Activated CD4-positive, alpha-beta memory T cell treated with anti-CD3 and anti-CD28 coated beads, Interleukin-2, amount 10 ng/mL, durations not matched to agents 7 days and 5 days (primary cell): Measurements from ENCODE around the gene AGAP3. TPM values are rescaled to one million over a fixed set of nuclear protein-coding genes. Genes with fewer than 3 reads are reported as not detected.
A peak's percentile ranks its signal among the peaks of the same experiment; 100 is the strongest.
"Not testable (repeated sequence)": the region's sequence is repeated elsewhere in the genome, so short reads cannot be mapped to it uniquely, and the experiment has no call there.

ENCODE experiments used
- CTCF ChIA-PET: fragments of 350-600 bp; sonication (Branson Sonifier 250); formaldehyde crosslinking; loops from one replicate; lab custom pipeline; 2021; ENCODE audit warnings: antibody characterized with exemption, inconsistent platforms; lab: Charles Lee
- POLR2A ChIA-PET: fragments of 350-600 bp; sonication (Branson Sonifier 250); formaldehyde crosslinking; loops from one replicate; lab custom pipeline; 2021; ENCODE audit warnings: antibody characterized with exemption; lab: Charles Lee
- DNase-seq: peaks from one replicate; pipeline ENCODE4 v3.0.0-alpha.2; 2020
- H3K27ac Mint-ChIP-seq: one replicate; pipeline ENCODE4 v1.8.0; 2021; ENCODE audit warnings: mild to moderate bottlenecking, mixed read lengths
- H3K27me3 Mint-ChIP-seq: one replicate; pipeline ENCODE4 v1.8.0; 2021; ENCODE audit warnings: mixed read lengths
- H3K36me3 Mint-ChIP-seq: one replicate; pipeline ENCODE4 v1.8.0; 2021; ENCODE audit warnings: low read depth, mixed read lengths
- H3K4me1 Mint-ChIP-seq: one replicate; pipeline ENCODE4 v1.8.0; 2021; ENCODE audit warnings: mixed read lengths
- H3K4me3 Mint-ChIP-seq: one replicate; pipeline ENCODE4 v1.8.0; 2021; ENCODE audit warnings: mild to moderate bottlenecking, mixed read lengths
- H3K9me3 Mint-ChIP-seq: one replicate; pipeline ENCODE4 v1.8.0; 2021; ENCODE audit warnings: mixed read lengths
- total RNA-seq, 2 experiments: library from RNA; stranded (reverse); gene quantifications; one replicate each; pipeline ENCODE4 v1.2.3, GENCODE V29; 2021

The AGAP3 gene
- total RNA-seq, result 10 to 100 TPM; 30.1 to 31.5 TPM

DNA sequence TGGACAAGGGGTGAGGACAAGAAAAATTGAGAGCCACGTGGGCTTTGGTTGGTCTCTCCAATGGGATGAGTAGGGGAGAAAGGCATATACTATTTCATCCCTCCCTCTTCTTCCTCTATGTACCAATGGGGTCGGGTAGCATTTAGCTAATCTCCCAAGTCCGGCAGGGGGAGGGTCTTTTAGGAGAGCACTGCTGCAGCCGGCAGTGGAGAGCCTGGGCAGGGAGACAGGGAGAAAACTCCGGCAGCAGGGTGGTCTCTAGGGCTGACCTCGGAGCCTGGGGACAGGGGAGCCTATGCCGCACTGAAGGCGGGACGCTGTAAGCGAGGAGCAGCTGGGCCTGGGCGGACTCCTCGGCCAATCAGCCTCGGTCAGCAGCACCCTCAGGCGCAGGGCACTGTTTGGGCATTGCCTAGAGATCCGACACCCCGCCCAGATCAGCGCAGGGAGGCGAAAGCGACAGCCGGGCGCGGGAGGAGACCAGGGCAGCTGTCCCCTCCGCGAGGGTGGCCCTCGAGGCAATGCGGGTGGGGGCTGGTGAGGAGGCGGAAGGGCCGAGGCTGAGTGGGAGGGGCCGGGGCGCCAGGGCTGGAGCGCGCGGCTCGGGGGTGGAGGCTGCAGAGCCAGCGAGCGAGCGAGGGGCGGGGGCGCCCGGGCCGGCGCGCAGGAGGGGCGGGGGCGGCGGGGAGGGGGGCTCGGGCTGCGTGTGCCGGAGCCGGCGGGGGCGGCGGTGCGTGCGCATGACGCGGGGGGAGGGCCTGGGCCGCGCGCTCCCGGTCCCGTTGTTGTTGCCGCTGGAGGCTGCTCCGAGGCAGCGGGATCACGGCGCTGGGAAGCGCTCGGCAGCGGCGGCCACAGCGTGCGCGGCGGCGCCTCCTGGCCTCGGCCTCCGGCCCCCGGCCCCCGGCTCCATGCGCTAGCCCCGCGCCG, at the start of gene AGAP3:
AGAP3 (plus strand) TSS at position 785 of the 930 bp plus-strand sequence. CDS start 267 bp downstream, outside the sequence.
- peaks cover 39% of the 10 kb centered on the region for H3K4me1 Mint-ChIP-seq
- DNase-seq, result peak; percentile 63
- ChIA-PET POLR2A (interaction anchor here (0.9 to 1.2 kb wide), 3 partner anchors 49 to 72 kb away, joined by 3 to 5 read pairs (median 3); no protein-coding TSS in a partner anchor), CTCF (interaction anchor here (0.5 to 1.7 kb wide), 5 partner anchors 9 to 218 kb away, joined by 3 to 5 read pairs (median 4); partner anchors contain the start of gene ABCB8)
- H3K27me3 Mint-ChIP-seq, result peaks cover 10% of the 10 kb centered on the region
- peaks cover 4% of the 10 kb centered on the region for H3K36me3 Mint-ChIP-seq
- no peaks in the 10 kb centered on the region for H3K9me3 Mint-ChIP-seq
- peak within 1 kb of the TSS; percentile 89 for H3K4me3 Mint-ChIP-seq
- H3K27ac Mint-ChIP-seq, result peak within 1 kb of the TSS; percentile 69

DNA sequence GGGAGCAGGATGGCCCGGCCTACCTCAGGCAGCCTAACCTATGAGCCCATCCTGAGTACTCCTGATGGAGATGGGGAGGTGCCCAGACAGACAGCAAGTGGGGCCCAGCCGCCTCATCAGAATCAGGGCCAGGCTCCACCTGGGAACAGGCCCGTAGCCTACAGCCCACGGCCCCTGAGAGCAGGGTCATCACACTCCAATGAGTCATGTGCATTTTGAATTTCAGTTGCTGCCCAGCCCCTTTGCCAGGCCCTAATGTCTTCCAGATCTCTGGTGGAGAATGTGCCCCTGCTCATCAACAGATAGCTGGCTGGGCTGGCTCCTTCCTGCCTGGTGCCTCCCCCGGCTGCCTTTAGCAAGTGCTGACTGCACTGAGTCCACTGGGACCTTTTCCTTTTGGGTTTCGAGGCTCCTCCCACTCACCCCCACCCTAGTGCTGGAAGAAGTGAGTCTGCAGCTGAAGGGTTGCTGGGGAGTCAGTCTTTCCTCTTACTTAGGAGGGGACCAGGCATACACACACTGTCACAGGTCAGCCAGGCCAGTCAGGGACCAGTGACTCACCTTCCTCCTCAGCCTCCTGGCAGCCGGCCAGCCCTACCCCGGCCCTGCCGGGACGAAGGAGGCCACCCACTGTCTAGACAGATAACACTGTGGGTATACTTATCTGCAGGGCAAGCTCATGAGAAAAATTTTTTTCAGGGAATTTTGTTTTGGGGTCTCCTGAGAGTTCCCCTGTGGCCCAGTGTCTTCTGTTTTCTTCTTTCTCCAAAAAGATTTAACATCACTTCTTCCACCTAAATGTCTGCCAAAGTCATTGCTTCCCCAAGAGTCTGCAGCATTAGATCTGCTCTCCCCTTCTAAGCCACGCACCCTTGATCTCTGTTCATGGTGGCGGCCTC, 47.1 kb upstream of the AGAP3 start:
- ChIA-PET CTCF (interaction anchor here (0.6 to 1.7 kb wide), 3 partner anchors 11 to 21 kb away, joined by 3 to 10 read pairs (median 4); partner anchors contain the start of gene ABCB8), POLR2A (interaction anchor here (0.8 to 1.9 kb wide), 3 partner anchors 7 to 12 kb away, joined by 4 to 5 read pairs (median 4); partner anchors contain the start of gene ABCB8)
- peak; percentile 56 for DNase-seq
- no peaks in the 10 kb centered on the region for H3K27me3 Mint-ChIP-seq
- H3K36me3 Mint-ChIP-seq, result peaks cover 10% of the 10 kb centered on the region
- H3K4me1 Mint-ChIP-seq, result peaks cover 14% of the 10 kb centered on the region
- H3K9me3 Mint-ChIP-seq, result no peaks in the 10 kb centered on the region
- no peak overlapping the region for H3K4me3 Mint-ChIP-seq
- peak overlapping the region; percentile 41 for H3K27ac Mint-ChIP-seq

DNA sequence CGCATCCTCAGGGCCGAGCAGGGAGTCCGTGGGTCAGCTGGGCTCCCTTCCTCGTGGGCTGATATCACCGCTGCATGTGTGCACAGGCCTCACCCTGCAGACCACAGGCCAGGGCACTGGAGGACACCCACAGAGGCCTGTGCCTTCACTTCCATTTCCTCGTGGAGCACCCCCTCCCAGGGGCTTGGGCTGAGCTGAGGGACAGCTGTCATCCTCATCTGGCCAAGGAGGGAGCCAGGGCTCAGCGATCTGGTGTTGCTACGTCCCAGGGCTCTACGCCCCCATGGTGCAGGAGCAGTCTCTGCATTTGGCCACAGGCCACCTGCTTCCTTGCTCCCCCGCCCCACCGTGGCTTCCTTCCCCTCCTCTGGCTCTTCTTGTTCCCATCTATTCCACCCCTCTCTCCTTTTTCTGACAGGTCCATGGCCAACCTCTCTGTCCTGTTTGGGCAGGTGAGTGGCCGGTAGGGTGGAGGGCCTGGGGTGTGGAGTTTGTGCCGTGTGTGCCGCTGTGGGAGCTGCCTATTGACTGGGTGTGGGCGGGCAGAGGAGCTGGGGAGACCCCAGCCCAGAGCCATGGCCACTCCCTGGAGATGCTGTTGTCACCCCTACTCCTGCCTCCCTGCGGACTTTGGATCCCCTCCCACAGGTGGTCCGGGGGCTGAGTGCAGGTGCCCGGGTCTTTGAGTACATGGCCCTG, 46.3 kb upstream of the AGAP3 start:
- peaks cover 14% of the 10 kb centered on the region for H3K4me1 Mint-ChIP-seq
- H3K27me3 Mint-ChIP-seq, result no peaks in the 10 kb centered on the region
- H3K27ac Mint-ChIP-seq, result peak overlapping the region; percentile 41
- DNase-seq, result no peak
- H3K9me3 Mint-ChIP-seq, result no peaks in the 10 kb centered on the region
- peaks cover 13% of the 10 kb centered on the region for H3K36me3 Mint-ChIP-seq
- POLR2A ChIA-PET, result interaction anchor here (1.0 to 1.9 kb wide), 3 partner anchors 10 to 12 kb away, joined by 4 to 5 read pairs (median 5); partner anchors contain the start of gene ABCB8
- CTCF ChIA-PET, result interaction anchor here (1.7 kb wide), 1 partner anchor 11 kb away, joined by 10 read pairs; the partner anchor contains the start of gene ABCB8
- H3K4me3 Mint-ChIP-seq, result no peak overlapping the region

DNA sequence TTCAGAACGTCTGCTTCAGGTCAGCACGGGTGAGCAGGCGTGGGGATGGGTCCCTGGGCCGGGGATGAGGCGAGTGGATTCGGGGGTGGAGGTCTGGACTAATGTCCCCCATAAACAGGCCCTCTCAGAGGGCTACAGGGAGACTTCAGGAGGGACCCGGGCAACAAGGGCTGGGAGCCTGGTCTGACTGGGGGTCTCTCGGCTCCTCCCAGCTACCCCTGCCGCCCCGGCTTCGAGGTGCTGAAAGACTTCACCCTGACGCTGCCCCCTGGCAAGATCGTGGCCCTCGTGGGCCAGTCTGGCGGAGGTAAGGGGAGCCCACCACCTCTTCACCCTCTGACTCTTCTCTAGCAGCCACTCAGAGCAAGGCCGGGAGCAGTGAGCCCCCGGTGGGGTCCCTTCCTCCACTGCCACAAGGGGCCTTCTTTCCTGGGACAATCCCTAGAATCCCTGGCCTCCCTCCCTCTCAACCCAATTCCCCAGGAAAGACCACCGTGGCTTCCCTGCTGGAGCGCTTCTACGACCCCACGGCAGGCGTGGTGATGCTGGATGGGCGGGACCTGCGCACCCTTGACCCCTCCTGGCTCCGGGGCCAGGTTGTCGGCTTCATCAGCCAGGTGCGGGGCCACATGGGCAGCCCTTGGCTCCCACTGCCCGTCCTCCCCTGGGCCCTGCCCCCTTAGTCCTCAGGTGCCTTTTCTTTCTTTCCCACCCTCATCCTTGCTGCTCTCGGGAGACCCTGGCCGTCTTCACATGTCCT, 45.5 kb upstream of the AGAP3 start:
- Mint-ChIP-seq H3K4me1 (peaks cover 14% of the 10 kb centered on the region), H3K9me3 (no peaks in the 10 kb centered on the region), H3K4me3 (no peak overlapping the region), H3K36me3 (peaks cover 10% of the 10 kb centered on the region), H3K27ac (no peak overlapping the region), H3K27me3 (no peaks in the 10 kb centered on the region)
- DNase-seq, result no peak
- ChIA-PET POLR2A (interaction anchor here (0.7 to 1.5 kb wide), 2 partner anchors 8 to 10 kb away, joined by 3 to 5 read pairs; no protein-coding TSS in a partner anchor), CTCF (no interaction called here)

DNA sequence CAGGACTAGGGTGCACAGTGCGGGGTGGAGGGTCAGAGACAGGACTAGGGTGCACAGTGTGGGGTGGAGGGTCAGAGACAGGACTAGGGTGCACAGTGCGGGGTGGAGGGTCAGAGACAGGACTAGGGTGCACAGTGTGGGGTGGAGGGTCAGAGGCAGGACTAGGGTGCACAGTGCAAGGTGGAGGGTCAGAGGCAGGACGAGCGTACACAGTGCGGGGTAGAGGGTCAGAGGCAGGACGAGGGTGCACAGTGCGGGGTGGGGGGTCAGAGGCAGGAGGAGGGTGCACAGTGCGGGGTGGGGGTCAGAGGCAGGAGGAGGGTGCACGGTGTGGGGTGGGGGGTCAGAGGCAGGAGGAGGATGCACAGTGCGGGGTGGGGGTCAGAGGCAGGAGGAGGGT, 42.8 kb upstream of the AGAP3 start:
- H3K4me3 Mint-ChIP-seq, DNase-seq, H3K27ac Mint-ChIP-seq, CTCF ChIA-PET, H3K27me3 Mint-ChIP-seq, H3K9me3 Mint-ChIP-seq, H3K36me3 Mint-ChIP-seq, POLR2A ChIA-PET: not testable (repeated sequence)
- peaks cover 16% of the 10 kb centered on the region for H3K4me1 Mint-ChIP-seq

DNA sequence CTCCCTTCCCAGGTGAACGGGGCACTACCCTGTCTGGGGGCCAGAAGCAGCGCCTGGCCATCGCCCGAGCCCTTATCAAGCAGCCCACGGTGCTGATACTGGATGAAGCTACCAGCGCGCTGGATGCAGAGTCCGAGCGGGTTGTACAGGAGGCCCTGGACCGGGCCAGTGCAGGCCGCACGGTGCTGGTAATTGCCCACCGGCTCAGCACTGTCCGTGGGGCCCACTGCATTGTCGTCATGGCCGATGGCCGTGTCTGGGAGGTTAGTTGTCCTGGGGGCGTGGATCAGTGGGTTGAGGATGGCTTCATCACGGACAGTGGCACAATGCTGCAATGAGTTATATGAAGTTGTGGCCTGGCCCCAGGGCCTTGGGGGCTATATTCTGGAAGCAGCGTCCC, 42.3 kb upstream of the AGAP3 start:
- Mint-ChIP-seq H3K4me1 (peaks cover 11% of the 10 kb centered on the region), H3K36me3 (peaks cover 2% of the 10 kb centered on the region), H3K27ac (no peak overlapping the region), H3K27me3 (no peaks in the 10 kb centered on the region), H3K4me3 (no peak overlapping the region), H3K9me3 (no peaks in the 10 kb centered on the region)
- DNase-seq, result no peak
- POLR2A ChIA-PET, result interaction anchor here (0.8 kb wide), 1 partner anchor 13 kb away, joined by 3 read pairs; no protein-coding TSS in a partner anchor
- CTCF ChIA-PET, result no interaction called here

DNA sequence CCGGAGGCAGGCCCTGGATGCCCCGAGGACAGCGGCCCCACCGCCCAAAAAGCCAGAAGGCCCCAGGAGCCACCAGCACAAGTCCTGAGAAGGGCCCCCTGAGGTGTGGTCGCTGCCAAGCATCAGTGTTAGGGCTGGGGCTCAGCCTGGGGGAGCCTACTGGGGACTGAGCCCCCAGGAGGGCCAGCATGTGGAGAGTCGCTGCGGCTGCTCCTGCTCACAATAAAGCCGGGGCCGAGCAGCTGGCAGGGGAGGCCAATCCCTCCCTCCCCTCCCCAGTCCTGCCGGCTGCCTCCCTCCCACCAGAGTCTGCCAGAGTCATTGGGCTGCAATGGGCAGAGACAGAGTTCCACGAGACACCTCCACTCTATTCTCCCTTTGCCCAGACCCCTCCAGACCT, 41.0 kb upstream of the AGAP3 start:
- Mint-ChIP-seq H3K4me1 (peaks cover 2% of the 10 kb centered on the region), H3K36me3 (peaks cover 2% of the 10 kb centered on the region), H3K9me3 (no peaks in the 10 kb centered on the region), H3K27me3 (peaks cover 4% of the 10 kb centered on the region), H3K27ac (no peak overlapping the region), H3K4me3 (no peak overlapping the region)
- DNase-seq, result no peak
- ChIA-PET CTCF (no interaction called here), POLR2A (no interaction called here)

DNA sequence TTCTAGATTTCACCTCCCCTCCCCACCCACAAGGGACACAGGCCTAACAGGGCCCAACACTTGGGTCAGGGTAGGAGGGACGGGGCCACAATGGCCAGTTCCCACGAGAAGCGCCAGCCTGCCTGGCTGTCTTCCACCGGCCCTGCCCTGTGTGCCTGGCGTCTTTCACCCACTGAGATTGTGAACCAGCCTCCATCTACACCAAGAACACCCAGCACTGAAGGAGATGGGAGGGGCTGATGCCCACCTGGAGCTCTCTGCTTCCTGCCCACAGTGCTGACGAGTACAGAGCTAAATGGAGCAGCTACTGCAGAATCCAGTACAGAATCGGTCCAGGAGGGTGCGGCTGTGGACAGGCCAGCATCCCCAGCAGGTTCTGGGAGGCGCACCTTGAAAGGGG, 40.3 kb upstream of the AGAP3 start:
- POLR2A ChIA-PET, result no interaction called here

DNA sequence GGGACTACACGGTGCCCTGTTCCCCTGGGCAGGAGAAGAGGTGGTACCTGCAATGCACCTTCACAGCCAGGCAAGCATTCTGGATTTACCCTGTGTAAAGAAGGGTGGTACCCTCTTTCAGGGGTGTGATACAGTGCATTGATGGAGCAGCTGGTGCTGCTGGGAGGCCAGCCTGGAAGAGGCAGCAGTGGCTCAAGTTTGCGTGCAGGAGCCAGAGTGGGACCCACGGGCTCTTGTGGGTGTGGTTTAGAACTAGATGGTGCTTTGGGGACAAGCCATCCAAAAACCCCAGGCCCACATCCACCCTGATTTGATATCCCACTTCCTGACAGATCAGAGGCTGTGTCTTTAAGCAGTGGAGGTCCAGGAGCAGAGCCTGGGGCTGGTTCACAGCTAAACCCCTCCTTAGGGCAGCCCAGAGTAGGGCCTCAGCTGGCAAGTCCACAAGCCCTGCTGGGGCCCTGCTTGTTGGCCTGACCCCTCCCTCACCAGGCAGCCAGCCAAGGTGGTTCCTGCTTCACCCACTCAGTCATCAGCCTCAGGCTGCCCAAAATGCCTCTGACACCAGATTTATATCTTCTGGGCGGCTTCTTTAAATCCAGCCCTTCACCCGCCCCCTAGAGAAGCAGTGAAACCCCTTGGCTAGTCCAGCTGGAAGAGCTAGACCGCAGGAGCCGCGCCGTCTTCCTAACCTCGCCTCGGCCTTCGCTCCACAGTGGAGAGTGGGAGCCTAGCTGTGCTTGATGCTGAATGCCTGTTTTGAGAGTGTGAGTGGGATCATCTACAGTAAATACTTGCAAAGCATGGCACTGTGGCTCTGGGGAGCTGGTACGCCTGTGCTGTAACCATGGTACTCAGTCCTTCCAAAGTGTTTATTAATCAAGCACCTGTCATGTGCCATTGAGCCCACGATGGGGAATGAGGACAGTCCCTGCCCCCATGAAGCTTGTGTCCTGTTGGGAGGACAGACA, 39.4 kb upstream of the AGAP3 start:
- no peaks in the 10 kb centered on the region for H3K9me3 Mint-ChIP-seq
- H3K27ac Mint-ChIP-seq, result no peak overlapping the region
- DNase-seq, result no peak
- ChIA-PET CTCF (no interaction called here), POLR2A (interaction anchor here (0.8 to 1.7 kb wide), 2 partner anchors 8 to 19 kb away, joined by 4 read pairs; partner anchors contain the start of gene ABCB8)
- H3K4me1 Mint-ChIP-seq, result peaks cover 4% of the 10 kb centered on the region
- H3K4me3 Mint-ChIP-seq, result no peak overlapping the region
- peaks cover 2% of the 10 kb centered on the region for H3K36me3 Mint-ChIP-seq
- peaks cover 8% of the 10 kb centered on the region for H3K27me3 Mint-ChIP-seq

More for the DNA sequence above, 40.3 kb upstream of the AGAP3 start:
- CTCF ChIA-PET, result no interaction called here
- H3K9me3 Mint-ChIP-seq, result no peaks in the 10 kb centered on the region
- H3K4me1 Mint-ChIP-seq, result peaks cover 2% of the 10 kb centered on the region
- no peak for DNase-seq
- H3K27me3 Mint-ChIP-seq, result peaks cover 8% of the 10 kb centered on the region
- no peak overlapping the region for H3K27ac Mint-ChIP-seq
- no peak overlapping the region for H3K4me3 Mint-ChIP-seq
- peaks cover 2% of the 10 kb centered on the region for H3K36me3 Mint-ChIP-seq

DNA sequence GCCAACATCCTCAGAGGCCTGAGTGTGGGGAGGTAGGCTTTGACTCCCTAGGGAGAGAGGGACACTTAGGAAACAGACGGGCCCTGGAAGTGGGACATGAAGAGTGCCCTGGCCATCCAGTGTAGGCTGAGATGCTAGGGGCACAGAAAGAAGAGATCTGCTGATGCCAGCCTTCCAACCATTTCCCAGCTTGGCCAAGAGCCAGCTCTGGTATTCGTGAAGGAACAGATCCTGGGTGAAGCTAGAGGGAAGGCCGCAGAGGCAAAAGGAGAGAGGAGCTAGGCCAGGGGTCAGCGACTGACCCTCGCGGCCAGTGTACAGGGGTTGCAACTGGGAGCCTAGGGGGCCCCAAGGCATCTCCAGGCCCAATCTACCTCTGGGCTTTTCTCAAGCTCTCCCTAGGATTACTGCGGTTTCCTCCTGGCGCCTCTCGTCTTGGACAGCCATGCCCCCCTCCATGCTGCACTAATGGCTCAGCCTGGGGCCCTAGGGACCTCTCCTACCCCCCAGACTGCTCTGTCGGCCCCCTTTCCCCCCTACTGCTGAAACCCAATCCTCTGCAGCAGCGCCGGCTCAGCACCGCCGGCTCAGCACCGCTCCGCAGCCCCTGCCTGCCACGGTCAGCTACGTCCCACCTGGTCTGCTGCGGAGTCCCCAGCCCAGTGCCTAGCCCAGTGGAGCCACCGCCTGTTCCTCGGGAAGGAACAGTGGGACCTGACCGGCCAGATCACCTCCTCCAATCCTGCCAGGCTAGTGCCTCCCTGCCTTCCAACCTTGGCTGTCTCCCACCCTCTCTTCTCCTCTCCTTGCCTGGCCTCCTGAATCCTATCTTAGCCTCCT, 38.1 kb upstream of the AGAP3 start, which contains the start of gene ASIC3:
ASIC3 (plus strand) TSS at position 556 of the 840 bp plus-strand sequence. CDS start 355 bp downstream, outside the sequence.
- H3K4me1 Mint-ChIP-seq, result peaks cover 12% of the 10 kb centered on the region
- H3K36me3 Mint-ChIP-seq, result peaks cover 7% of the 10 kb centered on the region
- ChIA-PET POLR2A (interaction anchor here (1.0 to 1.7 kb wide), 3 partner anchors 9 to 20 kb away, joined by 3 to 4 read pairs (median 3); partner anchors contain the start of genes ABCB8 and CDK5), CTCF (no interaction called here)
- H3K9me3 Mint-ChIP-seq, result no peaks in the 10 kb centered on the region
- H3K27ac Mint-ChIP-seq, result no peak within 1 kb of the TSS
- H3K4me3 Mint-ChIP-seq, result no peak within 1 kb of the TSS
- DNase-seq, result no peak
- peaks cover 10% of the 10 kb centered on the region for H3K27me3 Mint-ChIP-seq
